SK-N-SH (cell line): ENCODE measurements around the gene OR1L8. TPM values are rescaled to one million over a fixed set of nuclear protein-coding genes. Genes with fewer than 3 reads are reported as not detected.
"Not testable (repeated sequence)": the region's sequence is repeated elsewhere in the genome, so short reads cannot be mapped to it uniquely, and the experiment has no call there.

Experiments used
- CTCF ChIA-PET: fragments of 300-600, 350-600 bp; formaldehyde crosslinking; extraction: SDS; loops from one replicate; lab custom pipeline; 2021; lab: Yijun Ruan, JAX
- POLR2A ChIA-PET: fragments of 350-600 bp; sonication (Branson Sonifier 250); formaldehyde crosslinking; extraction: SDS; loops from one replicate; lab custom pipeline; 2020; ENCODE audit warnings: antibody characterized with exemption, inconsistent platforms; lab: Yijun Ruan, JAX
- DNase-seq: peaks from one replicate; pipeline ENCODE4 v3.0.0; 2012
- H2AFZ ChIP-seq: fragments of 200-600 bp; sonication (generic); 2 replicates; pipeline ENCODE4 v1.8.1; 2016; ENCODE audit warnings: antibody characterized with exemption, mild to moderate bottlenecking, low read depth
- H3F3A ChIP-seq: fragments of 200-600 bp; sonication (generic); replicated peaks from 2 replicates; pipeline ENCODE3; 2016; ENCODE audit warnings: antibody characterized with exemption, mild to moderate bottlenecking; ENCODE audit not compliant: insufficient read depth
- H3K27ac ChIP-seq, 2 experiments: fragments of 200-500 bp in 1 of 2; fragments of 200-600 bp in 1 of 2; sonication (Bioruptor generic) in 1 of 2; sonication (generic), shearing (Covaris generic) in 1 of 2; 2 replicates each; pipeline versions ENCODE4 v1.5.1 to v1.6.1; 2014 to 2016; ENCODE audit warnings: low read depth in 2 of 2, inconsistent platforms in 1 of 2, low read length in 1 of 2, mild to moderate bottlenecking in 1 of 2, mixed read lengths in 1 of 2
- H3K27me3 ChIP-seq: fragments of 200-600 bp; sonication (generic), shearing (Covaris generic); 2 replicates; pipeline ENCODE4 v1.6.1; 2016; ENCODE audit warnings: mixed run types; ENCODE audit not compliant: insufficient read depth
- H3K36me3 ChIP-seq, 2 experiments: fragments of 200-500 bp in 1 of 2; fragments of 200-600 bp in 1 of 2; sonication (Bioruptor generic) in 1 of 2; sonication (generic) in 1 of 2; replicated peaks in 1 of 2; 2 replicates each; pipeline versions ENCODE3 to v1.5.1; 2014 to 2016; ENCODE audit warnings: low read length in 1 of 2, mild to moderate bottlenecking in 1 of 2; ENCODE audit not compliant: insufficient read depth in 2 of 2, control insufficient read depth in 1 of 2
- H3K4me1 ChIP-seq, 2 experiments: fragments of 200-500 bp in 1 of 2; fragments of 200-600 bp in 1 of 2; sonication (Bioruptor generic) in 1 of 2; sonication (generic), shearing (Covaris generic) in 1 of 2; 2 replicates each; pipeline versions ENCODE4 v1.5.1 to v1.6.1; 2014 to 2016; ENCODE audit warnings: low read depth in 1 of 2, low read length in 1 of 2, mixed run types in 1 of 2; ENCODE audit not compliant: insufficient read depth in 2 of 2, control insufficient read depth in 1 of 2
- H3K4me2 ChIP-seq: fragments of 200-600 bp; sonication (generic), shearing (Covaris generic); 2 replicates; pipeline ENCODE4 v1.6.1; 2017; ENCODE audit warnings: mixed run types
- H3K4me3 ChIP-seq, 2 experiments: fragments of 200-500 bp in 1 of 2; fragments of 200-600 bp in 1 of 2; sonication (Bioruptor generic) in 1 of 2; sonication (generic), shearing (Covaris generic) in 1 of 2; 2 replicates each; pipeline versions ENCODE4 v1.5.1 to v1.8.1; 2014 to 2016; ENCODE audit warnings: low read depth in 2 of 2, inconsistent platforms in 1 of 2, low read length in 1 of 2, mild to moderate bottlenecking in 1 of 2, mixed read lengths in 1 of 2, moderate library complexity in 1 of 2
- H3K79me2 ChIP-seq: fragments of 200-600 bp; sonication (generic); 2 replicates; pipeline ENCODE4 v1.8.1; 2017; ENCODE audit warnings: mild to moderate bottlenecking; ENCODE audit not compliant: insufficient read depth
- H3K9ac ChIP-seq: fragments of 200-600 bp; sonication (generic); 2 replicates; pipeline ENCODE4 v1.6.1; 2017; ENCODE audit warnings: mixed run types
- H3K9me2 ChIP-seq: fragments of 200-600 bp; sonication (generic); 2 replicates; pipeline ENCODE4 v1.6.1; 2017; ENCODE audit warnings: mixed run types
- H3K9me3 ChIP-seq: fragments of 200-600 bp; sonication (generic); 2 replicates; pipeline ENCODE4 v1.6.1; 2017; ENCODE audit warnings: mixed run types, mild to moderate bottlenecking, moderate library complexity
- H4K20me1 ChIP-seq: fragments of 200-600 bp; sonication (generic); 2 replicates; pipeline ENCODE4 v1.6.1; 2017; ENCODE audit warnings: mild to moderate bottlenecking, mixed run types; ENCODE audit not compliant: insufficient read depth
- CHD2 ChIP-seq: fragments of 150-350 bp; IDR thresholded peaks from 2 replicates; pipeline ENCODE4 v1.6.1; 2018; ENCODE audit warnings: low read length; ENCODE audit not compliant: partially characterized antibody
- EZH2phosphoT487 ChIP-seq: fragments of 200-600 bp; sonication (generic); IDR thresholded peaks from 2 replicates; pipeline ENCODE4 v1.6.1; 2017; ENCODE audit warnings: low read depth, mixed run types, mild to moderate bottlenecking, antibody characterized with exemption, moderate library complexity, borderline replicate concordance
- FOSL2 ChIP-seq: IDR thresholded peaks from 2 replicates; pipeline ENCODE4 v1.4.0; 2012; ENCODE audit warnings: low read depth, mild to moderate bottlenecking, moderate library complexity, borderline replicate concordance
- FOXM1 ChIP-seq: IDR thresholded peaks from 2 replicates; pipeline ENCODE4 v1.4.0; 2012; ENCODE audit warnings: low read depth, mild to moderate bottlenecking
- IRF3 ChIP-seq: fragments of 150-350 bp; IDR thresholded peaks from 2 replicates; pipeline ENCODE4 v1.6.1; 2016; ENCODE audit warnings: mild to moderate bottlenecking, low read depth, low read length
- JUND ChIP-seq: IDR thresholded peaks from 2 replicates; pipeline ENCODE4 v1.4.0; 2012
- NRF1 ChIP-seq: IDR thresholded peaks from 2 replicates; pipeline ENCODE4 v1.6.1; 2012; ENCODE audit warnings: low read depth, mild to moderate bottlenecking, low read length
- POLR2AphosphoS5 ChIP-seq: IDR thresholded peaks from 2 replicates; pipeline ENCODE4 v1.6.1; 2012; ENCODE audit warnings: low read depth, low read length
- RAD21 ChIP-seq: IDR thresholded peaks from 2 replicates; pipeline ENCODE4 v1.6.1; 2012; ENCODE audit warnings: mild to moderate bottlenecking, low read length
- RXRA ChIP-seq: IDR thresholded peaks from 2 replicates; pipeline ENCODE4 v1.4.0; 2012; ENCODE audit warnings: low read depth, mild to moderate bottlenecking, borderline replicate concordance
- SMC3 ChIP-seq: IDR thresholded peaks from 2 replicates; pipeline ENCODE4 v1.6.1; 2012; ENCODE audit warnings: low read depth, low read length, improper control_type of control experiment
- TAF1 ChIP-seq: IDR thresholded peaks from 2 replicates; pipeline ENCODE4 v1.6.1; 2012; ENCODE audit warnings: low read depth, mild to moderate bottlenecking, low read length, moderate library complexity, borderline replicate concordance
- TEAD4 ChIP-seq: IDR thresholded peaks from 2 replicates; pipeline ENCODE4 v1.4.0; 2012; ENCODE audit warnings: mild to moderate bottlenecking, borderline replicate concordance; ENCODE audit not compliant: insufficient read depth
- YY1 ChIP-seq: IDR thresholded peaks from 2 replicates; pipeline ENCODE4 v1.4.0; 2012; ENCODE audit warnings: low read depth, mild to moderate bottlenecking
- WGBS: methylation state at CpG from one replicate; pipeline ENCODE4 v1.1.6; 2017; ENCODE audit warnings: low lambda C conversion rate; 5-methylcytosine and 5-hydroxymethylcytosine counted together
- polyA plus RNA-seq, 3 experiments: library from polyadenylated mRNA; depleted of rRNA; stranded (reverse); fragments of >200 nt; gene quantifications; 2 replicates each; pipeline ENCODE4 v1.2.3, GENCODE V29; 2012

OR1L8 gene
- polyA plus RNA-seq, 1 of the 3 experiments (the other 2 are of a cell fraction) = 0.07 TPM

- Histone ChIP-seq H3K27me3 (peaks cover 10% of the 10 kb centered on the region; the same call in 1 of the 2 replicates), H3K27ac (no peak overlapping the region), H3K9me2 (no peaks in the 10 kb centered on the region), H2AFZ (no peak overlapping the region), H3K4me3 (no peak overlapping the region), H3K9me3 (no peaks in the 10 kb centered on the region), H3K4me2 (no peak overlapping the region), H3K36me3 (no peaks in the 10 kb centered on the region), H3K4me1 (no peaks in the 10 kb centered on the region), H3K79me2 (no peaks in the 10 kb centered on the region), H4K20me1 (no peaks in the 10 kb centered on the region), H3K9ac (no peak overlapping the region), H3F3A (no peaks in the 10 kb centered on the region)
- 19% methylated on average over 1 of the region's 1 CpG for WGBS
- no peak for DNase-seq
- POLR2A ChIA-PET = no interaction called here
- CTCF ChIA-PET = no interaction called here
- TF ChIP-seq CHD2 = no peak
- no peak for TF ChIP-seq FOXM1
- no peak for TF ChIP-seq RAD21
- no peak for TF ChIP-seq EZH2phosphoT487
- TF ChIP-seq RXRA = no peak
- TF ChIP-seq IRF3 = no peak
- no peak for TF ChIP-seq TEAD4
- no peak for TF ChIP-seq SMC3
- no peak for TF ChIP-seq JUND
- TF ChIP-seq POLR2AphosphoS5 = no peak
- TF ChIP-seq YY1 = no peak
- TF ChIP-seq TAF1 = no peak
- TF ChIP-seq FOSL2 = no peak
- TF ChIP-seq NRF1 = no peak
Measured at GRCh38 chr9:122536134-122536533, 47.0 kb downstream of the OR1L8 start.

- DNase-seq, POLR2A ChIA-PET, H3K4me3 ChIP-seq, H3K36me3 ChIP-seq, H3F3A ChIP-seq, H3K79me2 ChIP-seq, H3K9me3 ChIP-seq, H3K9me2 ChIP-seq, H3K4me2 ChIP-seq, H4K20me1 ChIP-seq, H3K9ac ChIP-seq, H2AFZ ChIP-seq, H3K4me1 ChIP-seq, H3K27ac ChIP-seq: not testable (repeated sequence)
- 53% methylated on average over 4 of the region's 4 CpGs for WGBS
- peaks cover 17% of the 10 kb centered on the region for H3K27me3 ChIP-seq
- CTCF ChIA-PET = interaction anchor here (0.8 kb wide), 1 partner anchor 33 kb away, joined by 3 read pairs; no protein-coding TSS in a partner anchor
Measured at GRCh38 chr9:122531157-122531556, 52.0 kb downstream of the OR1L8 start.
